Measurements from ENCODE around the gene IQSEC1.

DNA sequence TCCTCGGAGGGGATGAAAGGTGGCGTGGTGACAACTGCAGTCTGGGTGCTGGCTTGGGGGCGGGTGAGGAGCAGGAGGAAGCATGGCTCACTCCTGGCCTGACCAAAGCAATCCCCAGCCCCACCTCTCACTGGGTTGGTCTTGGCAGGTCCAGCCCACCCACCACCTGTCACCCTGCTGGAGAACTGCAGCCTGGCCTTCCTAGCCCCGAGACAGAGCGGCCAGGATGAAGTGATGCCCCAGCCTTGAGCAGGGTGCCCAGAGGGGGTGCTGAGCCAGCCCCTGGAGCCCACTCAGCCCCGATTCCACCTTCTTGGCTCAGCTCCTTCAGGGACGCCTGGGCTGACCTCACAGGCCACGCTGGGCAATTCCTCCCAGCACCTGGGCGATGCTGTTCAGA lies 89.9 kb downstream of the IQSEC1 start:
- TF ChIP-seq, protein P1, sequence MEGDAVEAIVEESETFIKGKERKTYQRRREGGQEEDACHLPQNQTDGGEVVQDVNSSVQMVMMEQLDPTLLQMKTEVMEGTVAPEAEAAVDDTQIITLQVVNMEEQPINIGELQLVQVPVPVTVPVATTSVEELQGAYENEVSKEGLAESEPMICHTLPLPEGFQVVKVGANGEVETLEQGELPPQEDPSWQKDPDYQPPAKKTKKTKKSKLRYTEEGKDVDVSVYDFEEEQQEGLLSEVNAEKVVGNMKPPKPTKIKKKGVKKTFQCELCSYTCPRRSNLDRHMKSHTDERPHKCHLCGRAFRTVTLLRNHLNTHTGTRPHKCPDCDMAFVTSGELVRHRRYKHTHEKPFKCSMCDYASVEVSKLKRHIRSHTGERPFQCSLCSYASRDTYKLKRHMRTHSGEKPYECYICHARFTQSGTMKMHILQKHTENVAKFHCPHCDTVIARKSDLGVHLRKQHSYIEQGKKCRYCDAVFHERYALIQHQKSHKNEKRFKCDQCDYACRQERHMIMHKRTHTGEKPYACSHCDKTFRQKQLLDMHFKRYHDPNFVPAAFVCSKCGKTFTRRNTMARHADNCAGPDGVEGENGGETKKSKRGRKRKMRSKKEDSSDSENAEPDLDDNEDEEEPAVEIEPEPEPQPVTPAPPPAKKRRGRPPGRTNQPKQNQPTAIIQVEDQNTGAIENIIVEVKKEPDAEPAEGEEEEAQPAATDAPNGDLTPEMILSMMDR (IDR thresholded peaks at IDR 0.05), result no peak
- no peak for TF ChIP-seq POLR2AphosphoS5 (IDR thresholded peaks at IDR 0.05)

All from prostate gland (tissue), 2 donors.